D721Med (cell line): Measurements from ENCODE around the gene TP53TG5.

ENCODE experiments used
- DNase-seq: peaks from one replicate; pipeline ENCODE4 v3.0.0; 2011; ENCODE audit warnings: low spot score; ENCODE audit not compliant: insufficient read length
- FAIRE-seq: peaks from 2 replicates; lab custom pipeline; 2011; peaks lifted over from hg19 to GRCh38; lab: Jason Lieb, UNC
- CTCF ChIP-seq: IDR thresholded peaks from 2 replicates; pipeline ENCODE4 v1.5.1; 2012; ENCODE audit warnings: mild to moderate bottlenecking, control low read depth; ENCODE audit not compliant: insufficient read depth; ENCODE audit errors: missing control alignments

The TP53TG5 gene

DNA sequence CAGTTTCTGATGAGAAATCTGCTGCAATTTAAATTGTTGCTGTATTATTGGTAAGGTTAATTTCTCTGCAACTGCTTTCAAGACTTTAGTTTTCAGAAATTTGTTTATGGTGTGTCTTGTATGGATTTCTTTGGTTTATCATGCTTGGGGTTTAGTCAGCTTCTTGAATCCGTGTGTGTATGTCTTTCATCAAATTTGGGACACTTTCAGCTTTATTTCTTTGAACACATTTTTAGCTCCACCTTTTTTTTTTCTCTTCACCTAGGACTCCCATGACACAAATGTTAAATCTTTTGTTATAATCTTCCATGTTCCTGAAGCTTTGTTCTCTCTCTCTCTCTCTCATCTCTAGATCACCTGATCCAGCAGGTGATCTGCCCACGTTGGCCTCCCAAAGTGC lies 13.4 kb upstream of the TP53TG5 start:
- no peak for DNase-seq
- FAIRE-seq, result no peak
- no peak for TF ChIP-seq CTCF

DNA sequence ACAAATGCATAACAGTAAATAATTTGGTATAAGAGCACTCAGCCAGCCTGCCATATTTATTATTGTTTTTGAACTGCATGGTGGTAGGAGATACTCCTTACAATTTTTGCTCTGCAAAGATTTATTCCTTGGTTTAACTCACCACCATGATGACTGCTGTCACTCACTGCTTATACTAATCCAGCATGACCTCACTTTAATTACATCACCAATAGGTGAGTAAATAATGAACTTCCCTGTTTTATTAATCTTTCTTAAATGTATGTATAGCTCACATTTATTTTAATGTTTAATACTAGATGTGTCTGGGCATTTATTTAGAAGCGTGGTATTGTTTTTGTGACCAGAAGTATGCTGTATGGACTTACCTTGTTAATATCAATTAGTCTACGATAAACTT lies 12.8 kb upstream of the TP53TG5 start:
- DNase-seq (no peak), FAIRE-seq (no peak)
- TF ChIP-seq CTCF, result no peak

GRCh38 chr20:45387274-45387673 lies 9.1 kb upstream of the TP53TG5 start:
- no peak for FAIRE-seq
- DNase-seq, result no peak
- no peak for TF ChIP-seq CTCF

GRCh38 chr20:45377269-45377668 lies 856 bp downstream of the TP53TG5 start:
- DNase-seq (no peak), FAIRE-seq (no peak)
- no peak for TF ChIP-seq CTCF

- DNase-seq, result no peak
- TF ChIP-seq CTCF, result no peak
- no peak for FAIRE-seq
Observed at GRCh38 chr20:45374966-45375365, 3.2 kb downstream of the TP53TG5 start.

- no peak for FAIRE-seq
- TF ChIP-seq CTCF, result no peak
- no peak for DNase-seq
Observed at GRCh38 chr20:45374101-45374467, 4.0 kb downstream of the TP53TG5 start.

GRCh38 chr20:45373353-45374100 lies 4.6 kb downstream of the TP53TG5 start:
- FAIRE-seq (no peak), DNase-seq (peak; percentile 71)
- peak; percentile 78 for TF ChIP-seq CTCF
